Stimulated activated CD4-positive, alpha-beta T cell treated with anti-CD3 and anti-CD28 coated beads, Interleukin-15, amount 100 ng/mL, for 48 hours (primary cell): ENCODE measurements around the gene KIF3B.
"Not testable (repeated sequence)": the region's sequence is repeated elsewhere in the genome, so short reads cannot be mapped to it uniquely, and the experiment has no call there.

Source experiments
- DNase-seq, 2 donors: peaks; one replicate each; pipeline ENCODE4 v3.0.0-alpha.2; 2020; ENCODE audit warnings: low read depth in 2 of 2

KIF3B gene

DNA sequence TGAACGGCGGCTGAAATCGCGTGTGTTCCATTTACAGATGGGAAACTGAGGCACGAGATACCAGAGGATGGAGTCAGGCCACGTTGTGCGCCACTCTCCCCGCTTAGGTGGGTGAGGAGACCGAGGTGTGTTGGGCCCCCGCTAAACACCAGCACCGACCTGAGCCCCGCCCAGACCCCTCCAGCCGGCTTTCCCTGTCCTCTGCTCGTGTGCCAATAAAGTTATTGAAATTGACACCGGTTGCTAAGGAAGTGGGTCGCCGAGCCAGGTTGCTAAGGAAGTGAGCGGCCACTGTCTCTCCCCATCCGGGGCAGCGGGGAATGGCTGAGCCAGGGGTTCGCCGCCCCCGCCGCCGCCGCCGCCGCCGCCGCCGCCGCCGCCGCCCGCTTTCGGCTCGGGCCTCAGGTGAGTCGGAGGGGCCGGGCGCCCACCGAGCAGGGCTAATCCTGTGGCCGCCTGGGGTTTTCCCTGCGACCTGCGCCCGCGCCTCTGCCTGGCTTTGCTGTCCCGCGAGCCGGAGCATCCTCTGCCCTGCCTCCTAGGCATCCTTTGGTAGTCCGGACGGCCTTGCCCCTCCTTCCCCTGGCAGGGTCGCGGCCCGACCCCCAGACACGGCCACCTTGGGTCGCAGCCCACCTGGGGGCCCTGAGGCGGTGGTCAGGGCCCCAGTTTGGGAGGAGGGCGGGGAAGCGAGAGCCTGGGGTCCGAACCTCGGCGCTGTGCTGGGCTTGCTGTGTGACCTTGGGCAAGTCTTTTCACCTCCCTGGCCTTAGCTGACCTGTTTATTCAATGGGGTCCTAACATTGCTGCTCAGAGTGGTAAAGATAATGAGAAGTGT is at the start of gene KIF3B:
KIF3B (plus strand) TSS at position 291 of the 838 bp plus-strand sequence. CDS start 32,127 bp downstream, outside the sequence.
- peak; percentile 78 to 83 for DNase-seq

DNA sequence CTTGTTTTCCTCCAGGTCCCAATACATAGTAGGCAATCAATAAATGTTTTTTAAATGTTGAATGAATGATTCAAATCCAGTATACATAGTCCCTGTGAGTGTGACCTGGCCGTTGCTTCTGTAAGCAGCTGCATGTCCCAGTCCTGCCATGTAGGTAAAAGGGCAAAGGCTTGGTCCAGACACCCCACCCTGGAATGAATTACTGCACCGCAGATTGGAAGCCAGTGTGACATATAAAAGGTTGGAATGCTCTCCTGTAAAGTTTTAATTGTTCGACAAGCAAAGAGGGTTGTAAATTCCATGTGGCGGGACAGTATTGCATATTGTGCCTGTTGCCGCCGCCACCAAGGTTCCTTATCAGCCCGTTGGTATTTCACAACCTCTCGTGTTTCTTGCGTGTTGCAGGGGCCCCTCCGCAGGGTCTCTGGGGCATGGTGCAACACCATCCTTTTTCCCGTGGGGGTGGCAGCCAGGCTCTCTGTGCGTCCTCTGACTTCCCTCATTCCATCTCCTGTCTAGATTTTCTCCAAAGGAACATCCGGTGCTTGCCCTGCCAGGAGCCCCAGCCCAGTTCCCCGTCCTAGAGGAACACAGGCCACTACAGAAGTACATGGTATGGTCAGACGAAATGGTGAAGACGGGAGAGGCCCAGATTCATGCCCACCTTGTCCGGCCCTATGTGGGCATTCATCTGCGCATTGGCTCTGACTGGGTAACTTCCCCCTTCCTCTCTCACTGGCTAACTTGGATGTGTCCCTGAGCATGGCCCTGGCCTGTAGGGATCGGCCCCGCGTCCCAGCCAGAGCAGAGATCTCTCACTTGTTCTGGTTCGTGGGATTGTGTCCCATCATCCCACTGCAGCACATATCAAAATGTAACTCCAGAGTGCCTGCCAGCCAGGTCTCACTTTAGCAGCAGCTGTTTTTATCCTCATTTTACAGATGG is 49.4 kb upstream of the KIF3B start:
- DNase-seq, result no peak

DNA sequence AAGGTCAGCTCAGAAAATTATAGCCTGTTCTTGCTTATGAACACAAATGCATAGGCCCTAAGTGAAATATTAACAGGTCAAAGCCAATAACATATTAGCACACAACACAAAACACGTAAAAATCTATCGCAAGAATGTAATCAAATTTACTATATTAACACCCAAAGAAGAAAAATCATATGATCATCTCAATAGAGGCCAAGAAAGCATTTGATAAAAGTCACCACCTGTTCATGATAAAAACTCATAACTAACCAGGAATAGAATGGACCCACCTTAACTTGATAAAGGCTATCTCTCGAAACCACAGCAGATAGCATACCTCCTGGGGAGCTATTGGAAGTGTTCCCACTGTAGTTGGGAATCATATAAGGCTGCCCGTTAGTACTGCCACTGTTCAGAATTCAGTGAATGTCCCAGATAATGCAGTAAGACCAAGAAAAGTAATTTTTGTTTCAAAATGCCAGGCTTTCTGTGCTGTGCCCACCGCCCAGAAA is 48.2 kb upstream of the KIF3B start:
- DNase-seq, result no peak

DNA sequence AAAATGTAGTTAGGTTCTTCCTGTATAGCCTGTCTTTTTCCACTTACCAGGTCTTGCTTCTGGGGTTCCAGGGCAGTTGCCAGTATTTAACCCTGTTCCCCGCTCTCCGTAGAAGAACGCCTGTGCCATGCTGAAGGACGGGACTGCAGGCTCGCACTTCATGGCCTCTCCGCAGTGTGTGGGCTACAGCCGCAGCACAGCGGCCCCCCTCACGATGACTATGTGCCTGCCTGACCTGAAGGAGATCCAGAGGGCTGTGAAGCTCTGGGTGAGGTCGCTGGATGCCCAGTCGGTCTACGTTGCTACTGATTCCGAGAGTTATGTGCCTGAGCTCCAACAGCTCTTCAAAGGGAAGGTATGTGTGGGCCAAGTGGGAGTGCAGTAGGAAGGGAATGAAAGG is 46.7 kb upstream of the KIF3B start:
- DNase-seq, result no peak

DNA sequence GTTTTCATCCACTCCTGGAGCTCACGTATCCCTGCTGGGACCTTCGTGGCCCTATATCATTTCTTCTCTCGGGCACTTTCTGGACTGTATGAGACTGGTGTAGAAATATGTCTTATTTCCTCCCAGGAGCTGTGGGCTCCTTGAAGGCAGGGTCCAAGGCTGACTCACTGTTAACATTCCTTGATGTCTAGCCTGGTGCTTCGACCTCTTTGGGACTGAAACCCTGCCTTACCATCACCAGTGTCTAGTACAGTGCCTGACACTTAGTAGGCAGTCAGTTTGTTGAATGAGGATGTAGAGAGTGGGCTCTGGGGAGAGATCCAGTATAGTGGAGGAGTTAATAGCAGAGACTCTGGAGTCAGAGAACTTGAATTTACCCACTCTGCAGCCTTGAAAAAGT is 46.2 kb upstream of the KIF3B start:
- DNase-seq, result no peak

DNA sequence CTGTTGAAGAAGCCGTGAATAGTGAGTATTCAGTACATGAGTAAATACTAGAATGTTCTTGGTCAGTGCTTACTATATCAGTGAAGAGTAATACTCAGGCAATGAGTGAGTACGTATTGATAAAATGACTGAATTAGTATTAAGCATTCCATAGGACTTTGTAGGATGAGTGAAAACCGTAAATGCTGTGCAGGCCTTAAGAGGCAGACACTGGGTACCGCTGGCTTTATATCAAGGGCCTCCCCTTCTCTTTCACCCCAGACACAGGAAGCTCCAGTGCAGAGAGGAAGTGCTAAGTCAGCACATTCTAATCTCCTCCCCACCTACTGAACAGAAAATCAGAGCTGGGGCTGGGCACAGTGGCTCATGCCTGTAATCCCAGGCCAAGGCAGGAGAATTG is 45.6 kb upstream of the KIF3B start:
- peak in 1 of 2 donors; percentile 36 for DNase-seq

DNA sequence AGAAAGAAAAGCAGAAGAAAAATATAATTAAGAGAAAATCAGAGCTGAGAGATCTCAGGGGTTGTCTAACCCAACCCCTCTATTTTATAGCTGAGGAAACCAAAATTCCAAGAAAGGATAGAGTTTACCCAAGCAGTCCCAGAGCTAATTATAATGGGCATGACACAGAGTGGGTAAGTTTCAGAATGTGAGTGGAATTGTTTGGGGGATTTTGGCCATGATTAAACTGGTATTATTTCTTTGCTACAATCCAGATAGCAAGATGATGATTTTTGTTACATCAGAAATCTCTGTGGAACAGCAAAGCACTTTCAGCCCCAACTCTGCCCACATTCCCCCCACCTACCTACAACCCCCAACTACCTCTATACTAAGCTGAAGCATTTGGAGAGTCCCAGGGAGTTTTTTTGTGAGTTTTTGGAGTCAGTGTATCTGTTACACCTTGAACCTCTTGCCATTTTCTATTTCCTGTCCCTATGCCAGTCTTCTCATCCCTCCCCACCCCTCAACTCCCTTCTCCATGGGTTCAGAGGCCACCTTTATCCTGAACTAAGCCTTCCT is 45.0 kb upstream of the KIF3B start:
- no peak for DNase-seq

DNA sequence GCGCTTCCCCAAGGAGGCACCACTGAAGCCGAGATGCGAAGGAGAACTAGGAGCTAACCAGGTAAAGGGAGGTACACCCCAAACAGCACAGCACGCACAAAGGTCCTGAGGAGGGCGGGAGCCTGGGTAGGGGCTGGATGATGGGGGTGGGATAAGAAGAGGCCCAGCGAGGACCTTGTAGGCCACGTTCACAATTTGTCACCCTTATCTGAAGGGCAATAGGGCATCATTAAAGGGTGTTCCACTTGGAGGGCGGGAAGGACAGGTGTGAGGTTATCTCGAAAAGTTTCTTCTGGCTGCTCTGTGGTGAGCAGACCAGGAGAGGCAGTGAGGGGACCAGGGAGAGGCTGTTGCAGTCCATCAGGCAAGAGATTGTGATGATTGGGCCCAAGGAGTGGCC is 44.2 kb upstream of the KIF3B start:
- no peak for DNase-seq

DNA sequence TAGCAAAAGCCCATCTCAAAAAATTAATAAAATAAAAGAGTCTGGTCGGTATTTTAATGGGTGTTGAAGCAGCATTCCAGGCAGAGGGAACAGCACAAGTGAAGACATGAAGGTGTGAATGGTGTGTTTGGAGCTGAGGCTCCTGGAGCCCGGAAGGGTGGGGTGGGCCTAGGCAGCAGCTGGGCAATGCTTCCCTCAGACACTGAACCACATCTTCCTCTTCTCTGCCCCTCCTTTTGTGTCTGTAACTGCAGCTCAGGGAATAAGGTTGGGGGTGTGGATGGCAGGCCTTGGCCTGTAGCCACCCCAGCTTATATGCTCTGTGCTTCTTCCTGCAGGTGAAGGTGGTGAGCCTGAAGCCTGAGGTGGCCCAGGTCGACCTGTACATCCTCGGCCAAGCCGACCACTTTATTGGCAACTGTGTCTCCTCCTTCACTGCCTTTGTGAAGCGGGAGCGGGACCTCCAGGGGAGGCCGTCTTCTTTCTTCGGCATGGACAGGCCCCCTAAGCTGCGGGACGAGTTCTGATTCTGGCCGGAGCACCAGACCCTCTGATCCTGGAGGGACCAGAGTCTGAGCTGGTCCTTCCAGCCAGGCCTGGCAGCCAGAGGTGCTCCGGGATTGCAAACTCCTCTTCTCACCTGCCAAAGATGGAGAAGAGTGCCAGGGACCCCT is 43.2 kb upstream of the KIF3B start:
- no peak for DNase-seq

DNA sequence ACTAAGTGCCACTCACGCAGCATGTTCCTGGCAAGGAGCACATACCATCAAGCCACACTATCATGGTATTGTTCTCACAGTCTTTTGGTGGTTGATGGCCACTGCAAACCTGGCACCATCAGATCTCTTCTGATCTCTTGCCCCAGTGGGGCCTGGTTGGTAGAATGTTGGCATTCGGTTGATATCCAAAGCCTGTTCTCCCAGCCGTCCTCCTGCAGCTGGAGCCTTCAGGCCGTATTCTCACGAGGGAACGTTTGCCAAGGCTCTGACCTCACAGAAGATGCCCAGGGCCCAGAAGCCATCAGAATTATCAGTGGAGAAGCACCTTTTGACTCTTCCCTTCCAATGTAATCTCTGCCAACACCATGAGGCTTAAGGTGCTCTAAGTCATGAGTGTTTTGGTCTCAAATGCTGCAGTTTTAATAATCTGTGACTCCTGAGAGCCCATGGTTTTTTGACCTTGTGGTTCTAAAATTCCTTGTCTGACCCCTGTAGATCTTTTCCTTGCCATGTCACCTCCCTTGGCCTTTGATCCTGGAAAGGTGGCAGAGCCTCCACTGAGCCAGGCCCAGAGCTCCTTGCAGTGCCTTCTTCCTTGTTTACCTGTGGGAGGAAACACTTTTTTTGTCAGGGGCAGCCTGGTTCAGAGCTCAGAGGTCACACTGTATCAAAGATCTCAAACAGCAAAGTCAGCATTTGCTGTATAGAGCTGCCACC is 42.0 kb upstream of the KIF3B start:
- no peak for DNase-seq

DNA sequence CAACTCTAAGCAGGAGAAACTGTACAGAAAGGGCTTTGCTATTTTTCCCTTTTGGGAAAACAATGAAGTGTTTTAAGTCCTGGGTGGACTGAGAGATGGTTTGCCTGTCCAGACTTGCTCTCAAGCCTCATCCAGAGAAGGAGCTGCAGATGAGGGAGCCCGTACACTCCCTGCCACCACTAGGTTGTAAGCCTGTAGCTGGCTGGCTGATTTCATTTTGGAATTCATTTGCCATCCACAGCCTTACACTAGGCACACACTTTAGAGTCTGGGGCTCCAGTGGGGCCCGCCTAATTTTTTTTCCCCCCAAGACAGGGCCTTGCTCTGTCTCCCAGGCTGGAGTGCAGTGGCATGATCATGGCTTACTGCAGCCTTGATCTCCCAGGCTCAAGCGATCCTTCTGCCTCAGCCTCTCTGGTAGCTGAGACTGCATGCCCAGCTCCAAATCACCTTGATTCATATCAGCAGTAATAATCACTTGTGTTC is 41.4 kb upstream of the KIF3B start:
- DNase-seq, result no peak

DNA sequence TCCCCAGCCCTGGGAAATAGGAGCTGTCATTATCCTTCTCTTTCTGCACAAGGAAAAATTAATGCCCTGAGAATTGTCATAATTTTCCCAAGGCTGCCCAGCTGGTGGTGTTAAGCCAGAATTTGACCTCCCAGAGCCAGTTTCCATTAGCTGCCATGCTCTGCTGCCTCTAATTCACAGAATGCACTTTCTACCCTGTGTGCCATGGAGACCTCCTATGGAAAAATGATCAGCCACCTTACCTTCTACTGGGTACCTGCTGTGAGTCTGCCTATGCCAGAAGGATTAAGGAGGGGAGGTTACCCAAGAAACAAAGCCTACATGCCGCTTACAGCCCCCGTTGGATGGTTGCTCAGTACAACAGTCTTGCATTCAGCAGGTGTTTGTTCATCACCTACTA is 40.6 kb upstream of the KIF3B start:
- DNase-seq, result no peak

DNA sequence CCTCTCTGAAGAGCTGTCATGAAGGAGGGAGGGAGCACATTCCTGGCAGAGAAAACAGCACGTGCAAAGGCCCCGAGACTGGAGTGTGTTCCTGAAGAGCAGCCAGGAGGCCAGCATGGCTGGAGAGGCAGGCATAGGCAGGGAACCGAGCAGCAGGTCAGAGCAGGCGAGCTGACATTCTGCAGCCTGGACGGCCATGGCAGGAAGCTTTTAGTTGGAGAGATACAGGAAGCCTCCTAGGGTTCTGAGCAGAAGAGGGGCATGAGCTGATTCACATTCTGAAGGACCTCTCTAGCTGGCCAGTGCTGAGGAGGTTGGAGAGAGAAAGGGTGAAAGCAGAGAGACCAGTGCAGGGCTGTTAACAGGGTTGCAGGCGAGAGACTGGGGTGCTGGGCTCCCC is 40.0 kb upstream of the KIF3B start:
- no peak for DNase-seq

DNA sequence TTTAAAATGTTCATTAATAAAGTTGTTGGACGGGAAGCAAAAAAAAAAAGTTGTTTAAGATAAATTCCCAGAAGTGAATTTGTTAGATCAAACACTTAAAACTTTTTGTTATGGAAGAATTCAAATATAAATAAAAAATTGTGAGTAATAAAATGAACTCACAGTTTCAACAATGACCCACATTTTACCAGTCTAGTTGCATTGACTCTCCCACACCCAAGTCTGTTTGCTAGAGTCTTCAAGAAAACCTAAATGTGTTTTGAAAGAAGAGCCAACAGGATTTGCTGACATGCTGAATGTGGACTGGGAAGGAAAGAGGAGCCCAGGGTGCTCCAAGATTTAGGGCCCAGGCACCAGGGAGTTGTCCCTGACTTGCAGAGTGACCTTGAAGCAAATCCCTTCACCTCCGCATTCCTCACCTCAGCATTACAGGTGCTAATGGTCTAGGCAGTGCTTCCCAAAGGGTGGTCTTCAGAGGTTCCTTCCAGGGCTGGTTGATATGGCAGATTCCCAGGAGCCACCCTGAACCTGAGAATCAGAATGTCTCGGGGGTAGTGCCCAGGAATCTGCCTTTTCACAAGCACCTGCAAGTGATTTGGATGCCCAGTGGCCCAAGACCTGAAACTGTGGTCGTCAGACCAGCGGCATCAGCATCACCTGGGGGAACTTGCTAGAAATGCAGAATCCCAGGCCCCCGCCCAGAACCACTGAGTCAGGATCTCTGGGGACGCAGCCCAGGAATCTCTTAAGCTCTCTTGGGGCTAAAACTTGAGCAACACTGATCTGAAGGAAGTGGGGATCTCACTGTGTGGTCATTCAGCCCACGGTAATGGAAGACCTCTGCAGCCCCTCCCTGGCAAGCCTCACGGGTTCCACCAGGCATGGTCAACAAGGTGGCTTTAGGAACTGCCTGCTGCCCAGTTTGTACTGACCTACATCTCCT is 38.7 kb upstream of the KIF3B start:
- DNase-seq, result no peak

DNA sequence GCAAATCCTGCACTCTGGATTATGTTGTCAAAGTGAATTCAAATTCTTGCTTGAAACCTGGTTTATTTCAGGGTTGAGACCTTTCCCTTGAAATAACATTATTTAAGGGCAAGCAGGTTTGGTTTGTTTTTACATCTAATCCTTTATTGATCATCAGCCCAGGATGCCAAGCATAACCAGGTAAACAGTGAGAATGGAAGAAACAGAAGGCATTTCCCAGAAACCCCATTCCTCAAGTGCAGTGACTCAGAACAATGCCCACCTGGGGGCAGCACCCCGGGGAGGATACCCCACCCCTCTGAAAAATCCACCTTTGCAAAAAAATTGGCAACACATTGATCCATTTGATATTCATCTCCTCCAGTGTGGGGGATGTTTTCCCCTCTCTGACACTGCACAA is 37.2 kb upstream of the KIF3B start:
- DNase-seq, result no peak

DNA sequence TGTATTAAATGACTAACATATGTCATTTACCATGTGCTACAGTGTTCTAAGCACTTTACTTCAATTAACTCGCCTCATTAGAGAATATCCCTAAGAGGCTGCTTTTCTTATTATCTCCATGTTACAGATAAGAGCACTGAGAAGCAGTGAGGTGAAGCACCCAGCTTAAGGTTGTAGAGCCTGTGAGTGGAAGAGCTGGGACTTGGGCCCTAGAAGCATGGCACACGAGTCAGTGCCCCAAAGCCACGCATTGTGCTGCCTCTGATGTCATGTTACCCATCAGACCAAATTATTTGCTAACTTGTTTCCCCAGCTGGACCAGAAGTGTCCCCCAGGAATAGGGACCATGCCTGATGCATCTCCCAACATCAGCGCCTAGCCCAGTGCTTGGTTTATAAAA is 35.6 kb upstream of the KIF3B start:
- DNase-seq, result no peak

DNA sequence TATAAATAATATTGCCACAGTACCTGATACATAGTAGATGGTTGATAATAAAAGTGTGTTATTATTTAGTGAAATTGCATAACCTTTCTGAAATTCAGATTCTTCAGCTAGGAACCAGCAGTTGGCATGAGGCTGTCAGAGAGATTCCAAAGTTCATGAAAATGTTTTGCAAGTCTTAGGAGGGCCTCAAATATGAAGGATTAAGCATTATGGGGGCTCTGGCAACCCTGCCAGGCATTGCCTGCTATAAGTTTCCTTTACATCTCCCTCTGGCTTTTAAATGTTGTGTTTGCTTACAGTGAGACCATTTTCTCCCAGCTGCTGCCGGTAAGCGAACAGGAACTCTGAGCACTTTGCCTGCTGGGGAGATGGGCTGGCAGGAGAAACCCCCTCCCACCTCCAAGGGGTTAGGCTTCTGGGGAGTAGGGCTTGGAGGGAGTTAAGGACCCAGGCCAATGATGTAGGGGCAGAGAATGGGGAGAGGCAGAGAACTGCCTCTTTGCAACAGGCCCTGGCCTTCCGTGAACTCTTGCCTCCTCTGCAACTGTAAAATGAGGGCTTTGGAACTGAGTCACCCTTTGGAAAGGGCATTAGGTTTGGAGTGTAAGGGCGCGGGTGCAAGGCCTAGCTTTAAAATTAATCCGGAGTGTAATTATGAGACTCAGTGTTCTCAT is 33.2 kb upstream of the KIF3B start:
- no peak for DNase-seq

DNA sequence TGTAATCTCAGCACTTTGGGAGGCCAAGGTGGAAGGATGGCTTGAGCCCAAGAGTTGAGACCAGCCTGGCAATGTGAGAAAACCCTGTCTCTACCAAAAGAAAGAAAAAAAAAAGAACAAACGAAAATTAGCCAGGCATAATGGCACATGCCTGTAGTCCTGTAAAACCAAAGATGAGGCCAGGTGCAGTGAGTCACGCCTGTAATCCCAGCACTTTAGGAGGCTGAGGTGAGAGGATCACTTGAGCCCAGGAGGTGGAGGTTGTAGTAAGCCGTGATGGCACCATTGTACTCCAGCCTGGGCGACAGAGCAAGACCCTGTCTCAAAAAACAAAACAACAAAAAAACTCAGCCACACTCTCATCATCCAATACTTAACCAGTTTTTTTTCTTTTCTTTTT is 32.5 kb upstream of the KIF3B start:
- DNase-seq, result no peak

DNA sequence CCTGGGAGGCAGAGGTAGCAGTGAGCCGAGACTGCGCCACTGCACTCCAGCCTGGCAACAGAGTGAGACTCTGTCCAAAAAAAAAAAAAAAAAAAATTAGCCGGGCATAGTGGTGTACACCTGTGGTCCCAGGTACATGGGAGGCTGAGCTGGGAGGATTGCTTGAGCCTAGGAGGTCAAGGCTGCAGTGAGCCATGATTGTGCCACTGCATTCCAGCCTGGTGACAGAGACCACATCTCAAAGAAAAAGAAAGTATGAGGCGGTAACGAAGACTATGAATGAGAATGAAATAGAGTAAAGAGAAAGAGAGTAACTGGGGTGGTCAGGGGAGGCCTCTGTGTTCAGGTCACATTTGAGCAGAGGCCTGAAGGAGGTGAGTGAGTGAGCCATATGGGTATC is 31.2 kb upstream of the KIF3B start:
- DNase-seq, result not testable (repeated sequence)
